Measurements from ENCODE around the gene TAOK2. TPM values are rescaled to one million over a fixed set of nuclear protein-coding genes. Genes with fewer than 3 reads are reported as not detected.

The TAOK2 gene
- polyA plus RNA-seq, 2 of the 4 experiments (the other 2 are of a cell fraction), result 13.7 to 30.8 TPM

DNA sequence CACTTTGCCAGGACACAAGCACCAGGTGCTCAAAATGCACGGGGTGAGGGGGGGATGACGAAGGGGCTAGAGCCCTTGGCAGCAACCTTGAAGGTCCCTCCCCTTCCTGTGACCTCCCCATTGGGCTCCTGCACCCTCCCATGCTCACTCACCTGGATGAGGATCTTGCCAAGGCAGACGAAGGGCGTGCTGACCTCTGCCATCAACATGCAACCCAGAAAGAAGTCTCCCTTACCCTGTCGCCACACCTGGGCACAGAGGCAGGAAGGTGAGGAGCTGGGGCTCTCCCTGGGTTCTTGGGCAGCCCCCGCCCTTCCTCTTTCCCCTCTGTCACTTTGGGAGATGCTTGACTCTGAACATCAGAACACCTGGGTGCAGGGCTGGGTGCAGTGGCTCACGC is 51.9 kb downstream of the TAOK2 start:
- ChIA-PET CTCF (interaction anchor here (0.6 kb wide), 1 partner anchor 161 kb away, joined by 4 read pairs; no protein-coding TSS in a partner anchor), POLR2A (no interaction called here)
- no peaks in the 10 kb centered on the region for H3K9me3 ChIP-seq
- DNase-seq (ENCODE audit: low read depth in 1 of 2, low spot score in 1 of 2) (no peak), FAIRE-seq (no peak), ATAC-seq (no peak)
- WGBS (ENCODE audit: missing lambda C conversion rate), result 21% methylated on average over 7 of the region's 7 CpGs
- H3K4me3 ChIP-seq, result no peak overlapping the region
- H3K4me1 ChIP-seq, result no peaks in the 10 kb centered on the region
- no peak overlapping the region for H3K27ac ChIP-seq
- no peak overlapping the region for H3K4me2 ChIP-seq
- TF ChIP-seq POLR2AphosphoS2 (conservative IDR thresholded peaks at IDR 0.05; ENCODE audit: low read length) (no peak), CHD4 (IDR thresholded peaks at IDR 0.05; ENCODE audit: borderline replicate concordance) (no peak), MAFK (IDR thresholded peaks at IDR 0.05; ENCODE audit: partially characterized antibody) (no peak), HOXA7 (CRISPR knock-in tag; IDR thresholded peaks at IDR 0.05) (no peak), RARB (CRISPR knock-in tag; IDR thresholded peaks at IDR 0.05) (no peak), SREBF2 (IDR thresholded peaks at IDR 0.05) (no peak), FOSL2 (IDR thresholded peaks at IDR 0.05) (no peak), FOSL2 (CRISPR knock-in tag; IDR thresholded peaks at IDR 0.05) (no peak), ZNF302 (CRISPR knock-in tag; IDR thresholded peaks at IDR 0.05) (no peak), NPAS2 (CRISPR knock-in tag; IDR thresholded peaks at IDR 0.05; ENCODE audit: borderline replicate concordance) (no peak), NFE2L2 (conservative IDR thresholded peaks at IDR 0.05; ENCODE audit: low read length) (no peak), BHLHE40 (IDR thresholded peaks at IDR 0.05; ENCODE audit: low read depth, low read length) (no peak), CEBPB (IDR thresholded peaks at IDR 0.05) (no peak), FOSB (CRISPR knock-in tag; IDR thresholded peaks at IDR 0.05) (no peak), HOXB5 (CRISPR knock-in tag; IDR thresholded peaks at IDR 0.05) (no peak), RCOR1 (IDR thresholded peaks at IDR 0.05; ENCODE audit: low read depth, low read length) (no peak), HDAC2 (IDR thresholded peaks at IDR 0.05) (no peak)
- TF ChIP-seq, protein P1, sequence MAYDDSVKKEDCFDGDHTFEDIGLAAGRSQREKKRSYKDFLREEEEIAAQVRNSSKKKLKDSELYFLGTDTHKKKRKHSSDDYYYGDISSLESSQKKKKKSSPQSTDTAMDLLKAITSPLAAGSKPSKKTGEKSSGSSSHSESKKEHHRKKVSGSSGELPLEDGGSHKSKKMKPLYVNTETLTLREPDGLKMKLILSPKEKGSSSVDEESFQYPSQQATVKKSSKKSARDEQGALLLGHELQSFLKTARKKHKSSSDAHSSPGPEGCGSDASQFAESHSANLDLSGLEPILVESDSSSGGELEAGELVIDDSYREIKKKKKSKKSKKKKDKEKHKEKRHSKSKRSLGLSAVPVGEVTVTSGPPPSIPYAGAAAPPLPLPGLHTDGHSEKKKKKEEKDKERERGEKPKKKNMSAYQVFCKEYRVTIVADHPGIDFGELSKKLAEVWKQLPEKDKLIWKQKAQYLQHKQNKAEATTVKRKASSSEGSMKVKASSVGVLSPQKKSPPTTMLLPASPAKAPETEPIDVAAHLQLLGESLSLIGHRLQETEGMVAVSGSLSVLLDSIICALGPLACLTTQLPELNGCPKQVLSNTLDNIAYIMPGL (CRISPR knock-in tag; IDR thresholded peaks at IDR 0.05; ENCODE audit: borderline replicate concordance), result no peak

- Histone ChIP-seq H3K4me2 (no peak overlapping the region), H3K9me3 (no peaks in the 10 kb centered on the region), H3K4me3 (no peak overlapping the region), H3K4me1 (0 out of 3 replicates have a peak, but pooled peaks cover 6% of the 10 kb centered on the region), H3K27ac (no peak overlapping the region)
- 68% methylated on average over 8 of the region's 18 CpGs for WGBS (ENCODE audit: missing lambda C conversion rate)
- ATAC-seq (no peak), FAIRE-seq (no peak), DNase-seq (ENCODE audit: low read depth in 1 of 2, low spot score in 1 of 2) (no peak)
- ChIA-PET POLR2A (interaction anchor here (0.6 kb wide), 1 partner anchor 64 kb away, joined by 3 read pairs; no protein-coding TSS in a partner anchor), CTCF (interaction anchor here (1.1 kb wide), 1 partner anchor 21 kb away, joined by 3 read pairs; no protein-coding TSS in a partner anchor)
- TF ChIP-seq POLR2AphosphoS2 (conservative IDR thresholded peaks at IDR 0.05; ENCODE audit: low read length) (no peak), PHF8 (IDR thresholded peaks at IDR 0.05; ENCODE audit: borderline replicate concordance, low read depth) (no peak), TFCP2L1 (CRISPR knock-in tag; IDR thresholded peaks at IDR 0.05) (no peak), NPAS2 (CRISPR knock-in tag; IDR thresholded peaks at IDR 0.05; ENCODE audit: borderline replicate concordance) (no peak), MAFK (IDR thresholded peaks at IDR 0.05; ENCODE audit: partially characterized antibody) (no peak), TP53 (CRISPR knock-in tag; IDR thresholded peaks at IDR 0.05) (no peak)
Observed at GRCh38 chr16:30026449-30026848, 52.8 kb downstream of the TAOK2 start.

DNA sequence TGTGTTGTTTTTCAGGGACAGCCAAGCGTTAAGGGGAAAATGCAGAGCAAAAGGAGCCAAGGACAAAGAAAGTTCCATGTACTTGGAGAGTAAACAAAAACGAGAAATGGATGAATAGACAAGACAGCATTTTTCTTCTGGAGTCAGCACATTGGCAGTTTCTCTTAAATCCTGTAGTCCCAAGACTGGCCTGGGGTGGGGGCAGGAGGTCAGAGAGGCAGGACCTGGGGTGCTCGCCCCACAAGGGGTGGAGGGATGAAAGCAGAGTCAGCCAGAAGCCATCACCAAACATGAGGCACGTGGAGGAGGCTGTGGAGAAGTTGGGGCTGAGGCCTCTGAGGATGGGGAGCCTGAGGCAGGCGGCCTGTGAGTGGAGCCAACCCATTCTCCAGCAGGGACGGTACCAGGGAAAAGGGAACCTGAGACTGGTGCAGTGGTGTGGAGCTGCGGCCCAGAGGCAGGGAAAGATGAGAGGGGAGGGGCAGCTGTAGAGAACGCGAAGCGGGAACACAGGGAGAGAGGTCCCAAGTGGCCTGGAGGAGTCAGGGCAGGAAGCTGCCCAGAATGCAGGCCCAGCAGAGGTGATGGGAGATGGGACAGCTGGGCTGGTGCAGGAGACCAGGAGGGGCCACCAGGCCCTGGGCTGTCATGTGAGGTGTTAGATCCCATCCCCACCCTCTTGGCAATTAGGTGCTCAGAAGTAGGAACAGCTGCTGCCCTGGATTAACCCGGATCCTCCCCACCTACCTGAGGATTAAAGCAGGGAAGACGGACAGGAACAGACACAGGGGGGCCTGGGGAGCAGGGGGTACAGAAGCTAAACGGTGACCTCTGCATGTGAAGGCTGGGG is 54.1 kb downstream of the TAOK2 start:
- WGBS (ENCODE audit: missing lambda C conversion rate), result 48% methylated on average over 12 of the region's 13 CpGs
- no peak overlapping the region for H3K4me2 ChIP-seq
- no peak for DNase-seq (ENCODE audit: low read depth in 1 of 2, low spot score in 1 of 2)
- FAIRE-seq, result no peak
- ATAC-seq, result peak; percentile 18 to 28; a peak in 4 of 6 replicates
- no peaks in the 10 kb centered on the region for H3K9me3 ChIP-seq
- CTCF ChIA-PET, result interaction anchor here (0.6 to 0.8 kb wide), 4 partner anchors 12 to 126 kb away, joined by 3 to 4 read pairs (median 3); no protein-coding TSS in a partner anchor
- H3K4me1 ChIP-seq, result 0 out of 3 replicates have a peak, but pooled peaks cover 7% of the 10 kb centered on the region
- POLR2A ChIA-PET, result no interaction called here
- H3K27ac ChIP-seq, result no peak overlapping the region
- peak; percentile 4 for TF ChIP-seq MAFK (IDR thresholded peaks at IDR 0.05; ENCODE audit: partially characterized antibody)
- no peak for TF ChIP-seq RNF2 (IDR thresholded peaks at IDR 0.05; ENCODE audit: borderline replicate concordance, low read depth)
- TF ChIP-seq EP300 (IDR thresholded peaks at IDR 0.05), result no peak
- H3K4me3 ChIP-seq, result no peak overlapping the region

Data from A549 (cell line).